Measurements from ENCODE around the gene CISD3.
A peak's percentile ranks its signal among the peaks of the same experiment; 100 is the strongest.

The CISD3 gene

GRCh38 chr17:38730526-38731379 is 612 bp downstream of the CISD3 start:
- DNase-seq: no peak

DNA sequence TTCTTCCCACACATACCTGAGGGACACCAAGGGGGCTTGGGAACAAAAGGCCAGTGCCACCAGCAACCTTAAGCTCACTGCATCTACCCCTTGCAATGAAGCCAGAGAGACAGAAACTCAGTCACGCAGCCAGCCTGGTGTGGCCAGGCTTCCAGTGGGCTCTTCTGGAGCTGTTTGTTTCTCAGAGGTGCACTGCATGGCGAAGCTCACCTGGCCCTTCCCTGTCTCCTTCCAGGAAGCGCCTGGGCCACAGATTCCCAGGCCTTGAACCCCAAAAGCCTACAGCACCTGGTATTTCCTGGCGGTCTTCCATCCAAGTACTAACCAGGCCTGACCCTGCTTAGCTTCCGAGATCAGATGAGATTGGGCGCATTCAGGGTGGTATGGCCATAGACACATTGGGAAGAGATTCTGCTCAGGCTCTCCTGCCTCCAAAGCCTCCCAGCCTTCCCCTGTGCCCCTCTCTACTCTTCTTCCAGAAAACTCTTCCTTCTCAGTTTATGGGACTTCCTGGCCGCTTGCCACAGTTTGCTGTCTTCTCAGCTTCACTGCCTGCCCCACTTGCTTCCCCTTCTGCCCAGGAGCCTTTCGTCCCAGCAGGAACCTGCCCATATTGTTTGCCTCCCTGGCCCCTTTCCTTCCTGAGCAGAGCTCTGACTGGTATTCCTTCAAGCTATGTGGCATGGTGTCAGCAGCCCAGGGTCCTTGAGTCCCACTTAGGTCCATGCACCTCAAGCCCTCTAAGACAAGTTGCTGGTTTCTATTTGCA is 1.6 kb downstream of the CISD3 start:
- DNase-seq: no peak

DNA sequence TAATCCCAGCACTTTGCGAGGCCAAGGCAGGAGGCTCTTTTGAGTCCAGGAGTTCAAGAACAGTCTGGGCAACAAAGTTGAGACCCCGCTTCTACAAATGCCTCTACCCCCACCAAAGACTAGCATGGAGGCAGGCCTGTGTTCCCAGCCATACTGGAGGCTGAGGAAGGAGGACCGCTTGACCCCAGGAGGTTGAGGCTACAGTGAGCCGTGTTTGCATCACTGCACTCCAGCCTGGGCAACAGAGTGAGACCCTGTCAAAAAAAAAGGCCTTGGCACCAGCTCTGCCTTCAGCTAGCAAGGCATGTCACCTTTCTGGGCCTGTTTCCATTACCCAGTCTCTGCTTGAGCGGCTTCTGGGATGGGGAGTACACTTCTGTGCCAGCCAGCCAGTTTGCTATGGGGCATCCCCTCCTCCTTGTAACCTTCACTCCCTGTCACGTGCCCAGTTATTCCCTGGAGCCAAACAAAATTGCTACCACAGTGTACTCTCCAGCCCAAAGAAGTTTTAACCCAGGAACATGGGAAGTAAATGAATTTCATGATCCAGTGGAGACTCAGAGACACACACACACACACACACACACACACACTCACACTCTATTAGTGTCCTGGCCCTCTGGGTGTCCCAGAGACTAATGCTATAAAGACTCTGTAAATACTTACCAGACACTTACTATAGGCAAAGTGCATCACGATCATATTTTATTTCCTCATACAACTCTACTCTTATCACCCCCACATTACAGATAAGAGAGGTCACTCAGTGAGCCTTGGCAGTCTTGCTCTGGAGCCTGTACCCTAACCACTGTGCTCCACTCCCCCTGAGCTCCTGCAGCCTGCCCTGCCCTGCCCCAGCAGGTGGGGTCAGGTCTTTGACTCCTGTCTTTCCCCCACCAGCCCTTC is 2.5 kb downstream of the CISD3 start:
- DNase-seq: no peak

- DNase-seq: no peak
Observed at GRCh38 chr17:38733282-38733981, 3.3 kb downstream of the CISD3 start.

GRCh38 chr17:38733982-38734973 is 4.1 kb downstream of the CISD3 start:
- no peak for DNase-seq

DNA sequence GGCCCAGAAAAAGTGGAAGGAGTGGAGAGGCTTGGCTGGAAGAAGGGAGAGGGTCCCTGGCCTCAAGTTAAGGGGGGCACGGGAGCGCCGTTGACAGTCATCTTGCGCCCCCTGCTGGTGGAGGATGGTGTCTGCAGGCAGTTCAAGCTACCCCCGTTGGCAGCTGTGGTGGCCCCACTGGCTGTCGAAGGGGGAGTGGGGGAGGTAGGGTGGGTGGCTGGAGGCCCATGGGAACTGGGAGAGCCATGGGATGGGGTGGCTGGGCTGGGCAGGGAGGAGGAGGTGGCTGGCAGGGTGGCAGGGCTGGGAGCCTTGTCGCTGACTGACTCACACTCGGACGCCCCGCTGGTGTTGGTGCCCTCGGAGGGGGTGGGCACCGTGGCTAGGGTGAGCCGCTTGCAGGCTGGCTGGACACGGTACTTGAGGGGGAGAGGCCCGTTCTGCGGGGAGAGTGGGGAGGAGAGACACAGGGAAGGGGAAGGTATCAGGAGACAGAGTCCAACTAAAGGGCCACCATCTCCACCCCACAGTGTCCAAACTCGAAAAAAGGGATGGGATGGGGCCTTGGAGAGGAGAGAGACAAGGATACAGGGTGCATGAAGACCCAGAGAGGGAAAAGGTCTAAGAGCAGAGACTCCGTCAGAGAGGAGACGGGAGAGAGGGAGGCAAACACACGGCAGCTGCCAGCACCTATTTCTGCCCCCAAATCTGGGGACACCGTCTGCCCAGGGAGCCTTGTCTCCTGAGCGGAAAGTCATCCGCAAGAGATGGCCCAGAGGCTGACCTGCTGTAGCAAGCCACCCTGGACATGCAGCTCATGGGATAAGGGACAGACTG is 5.2 kb downstream of the CISD3 start:
- peak; percentile 81 for DNase-seq

GRCh38 chr17:38738007-38738662 is 8.0 kb downstream of the CISD3 start:
- DNase-seq: no peak

DNA sequence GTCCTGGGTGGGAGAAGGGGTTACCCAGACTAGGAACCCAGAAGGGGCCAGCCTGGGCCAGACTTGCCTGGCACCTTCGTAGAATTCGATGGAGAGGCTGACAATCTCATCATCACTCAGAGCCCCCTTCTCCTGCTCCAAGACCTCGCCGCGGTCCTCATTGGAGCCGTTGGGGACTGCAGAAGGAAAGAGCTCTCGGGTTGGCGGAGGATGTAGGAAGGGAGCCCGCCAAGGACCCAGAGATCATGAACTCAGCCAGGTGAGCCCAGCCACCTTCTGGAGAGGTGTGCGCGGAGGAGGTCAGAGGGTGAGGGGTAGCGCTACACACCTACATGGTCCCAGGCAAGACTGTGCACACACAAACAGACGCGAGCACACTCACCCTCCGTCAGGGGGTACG is 8.5 kb downstream of the CISD3 start:
- DNase-seq: no peak

GRCh38 chr17:38739305-38739704 is 9.2 kb downstream of the CISD3 start:
- no peak for DNase-seq

DNA sequence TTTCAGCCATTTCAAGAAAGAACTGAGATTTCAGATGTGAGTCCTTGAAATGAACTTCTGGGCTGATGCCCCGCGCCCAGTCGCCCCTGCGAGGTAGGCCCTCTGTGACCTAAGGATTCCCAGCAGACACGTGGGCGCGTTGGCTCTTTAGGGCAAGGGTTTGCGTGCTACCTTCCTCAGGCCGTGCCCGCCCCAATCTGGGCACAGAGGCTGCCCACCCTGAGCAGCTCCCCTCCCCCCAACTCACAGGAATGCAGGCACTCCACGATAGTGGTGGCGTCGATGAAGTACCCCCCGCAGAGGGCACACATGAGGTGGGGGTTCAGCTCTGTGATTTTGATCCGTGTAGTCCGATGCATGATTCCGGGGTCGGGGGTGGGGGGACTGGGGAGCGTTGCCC is 9.9 kb downstream of the CISD3 start:
- DNase-seq: no peak

GRCh38 chr17:38740806-38741205 is 10.7 kb downstream of the CISD3 start:
- DNase-seq: no peak

- DNase-seq: no peak
Observed at GRCh38 chr17:38741461-38741860, 11.3 kb downstream of the CISD3 start.

GRCh38 chr17:38741921-38742410 is 11.8 kb downstream of the CISD3 start:
- no peak for DNase-seq

DNA sequence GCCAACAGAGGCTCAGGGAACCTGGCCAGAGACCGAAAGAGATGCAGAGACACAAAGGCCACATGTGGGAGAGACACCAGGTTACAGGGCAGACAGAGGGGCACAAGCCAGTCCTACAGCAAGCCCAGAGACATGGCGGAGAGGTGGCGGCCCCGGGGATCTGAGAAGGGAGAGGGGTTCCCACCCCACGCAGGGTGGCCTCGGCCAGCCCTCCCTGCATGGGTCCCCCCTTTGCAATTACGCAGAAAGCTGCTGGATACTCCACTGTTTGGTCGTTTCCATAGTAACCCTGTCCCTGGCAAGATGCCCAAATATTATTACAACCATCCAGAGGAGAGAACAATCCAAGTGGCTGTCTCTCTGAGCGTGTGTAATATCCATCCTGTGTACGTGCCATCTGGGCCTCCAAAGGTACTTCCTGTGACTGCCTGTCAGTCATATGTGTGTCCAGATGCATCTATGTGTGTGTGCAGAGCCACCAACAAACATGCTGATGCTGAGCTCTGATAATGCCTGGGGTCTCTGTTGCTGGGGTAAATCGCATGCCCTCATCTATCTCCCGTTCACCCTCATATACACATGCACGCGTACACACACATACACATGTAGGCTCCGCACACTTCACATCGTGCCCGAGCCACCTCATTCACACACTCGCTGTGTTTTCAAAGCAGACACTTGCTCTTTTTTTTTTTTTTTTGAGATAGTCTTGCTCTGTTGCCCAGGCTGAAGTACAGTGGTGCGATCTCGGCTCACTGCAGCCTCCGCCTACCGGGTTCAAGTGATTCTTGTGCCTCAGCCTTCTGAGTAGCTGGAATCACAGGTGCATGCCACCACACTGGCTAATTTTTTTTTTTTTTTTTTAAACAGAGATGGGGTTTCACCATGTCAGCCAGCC is 12.5 kb downstream of the CISD3 start:
- no peak for DNase-seq

GRCh38 chr17:38743556-38744171 is 13.5 kb downstream of the CISD3 start:
- DNase-seq: no peak

DNA sequence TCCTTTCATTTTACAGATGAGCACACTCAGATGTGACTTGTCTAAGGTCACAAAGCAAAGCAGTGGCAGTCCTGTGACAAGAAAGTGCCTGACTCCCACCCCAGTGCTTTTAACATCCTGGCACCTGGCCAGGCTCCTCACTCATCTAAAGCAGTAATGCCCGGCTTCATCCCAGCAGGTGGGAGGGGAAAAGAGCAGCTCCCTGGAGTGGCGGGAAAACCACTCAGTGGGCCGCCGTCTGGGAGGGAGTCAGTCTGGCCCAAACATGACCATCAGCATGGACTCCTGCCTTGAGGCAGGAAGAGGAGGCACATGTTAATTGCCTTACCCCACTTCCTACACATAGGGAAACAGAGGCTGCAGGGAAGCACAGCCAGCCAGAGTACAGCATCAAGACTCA is 15.4 kb downstream of the CISD3 start:
- DNase-seq: no peak

GRCh38 chr17:38746004-38746848 is 16.1 kb downstream of the CISD3 start:
- DNase-seq: no peak
